ENCODE results near the gene THSD4.

DNA sequence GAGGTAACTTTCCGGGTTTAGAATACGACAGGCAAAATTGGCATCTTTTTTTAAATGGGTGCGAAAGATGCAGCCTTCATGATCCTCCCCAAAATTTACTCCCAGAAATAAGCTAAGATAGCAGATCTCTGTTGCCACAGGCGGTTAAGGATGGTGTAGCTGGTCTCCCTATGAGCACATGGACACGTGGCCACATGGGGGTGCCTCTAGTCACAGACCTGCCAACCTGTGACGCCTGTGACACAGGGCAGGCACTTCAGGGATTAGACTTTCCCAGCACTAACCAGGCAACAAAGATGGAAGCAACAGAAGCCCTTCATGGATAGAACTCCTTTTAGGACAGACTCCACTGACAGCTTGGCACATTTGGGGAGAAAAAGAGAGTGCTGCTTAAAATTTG is 320.3 kb downstream of the THSD4 start:
- no peak for TF ChIP-seq EZH2phosphoT487 (IDR thresholded peaks at IDR 0.05; ENCODE audit: borderline replicate concordance, low read length)
- TF ChIP-seq, protein P1, sequence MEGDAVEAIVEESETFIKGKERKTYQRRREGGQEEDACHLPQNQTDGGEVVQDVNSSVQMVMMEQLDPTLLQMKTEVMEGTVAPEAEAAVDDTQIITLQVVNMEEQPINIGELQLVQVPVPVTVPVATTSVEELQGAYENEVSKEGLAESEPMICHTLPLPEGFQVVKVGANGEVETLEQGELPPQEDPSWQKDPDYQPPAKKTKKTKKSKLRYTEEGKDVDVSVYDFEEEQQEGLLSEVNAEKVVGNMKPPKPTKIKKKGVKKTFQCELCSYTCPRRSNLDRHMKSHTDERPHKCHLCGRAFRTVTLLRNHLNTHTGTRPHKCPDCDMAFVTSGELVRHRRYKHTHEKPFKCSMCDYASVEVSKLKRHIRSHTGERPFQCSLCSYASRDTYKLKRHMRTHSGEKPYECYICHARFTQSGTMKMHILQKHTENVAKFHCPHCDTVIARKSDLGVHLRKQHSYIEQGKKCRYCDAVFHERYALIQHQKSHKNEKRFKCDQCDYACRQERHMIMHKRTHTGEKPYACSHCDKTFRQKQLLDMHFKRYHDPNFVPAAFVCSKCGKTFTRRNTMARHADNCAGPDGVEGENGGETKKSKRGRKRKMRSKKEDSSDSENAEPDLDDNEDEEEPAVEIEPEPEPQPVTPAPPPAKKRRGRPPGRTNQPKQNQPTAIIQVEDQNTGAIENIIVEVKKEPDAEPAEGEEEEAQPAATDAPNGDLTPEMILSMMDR (IDR thresholded peaks at IDR 0.05; ENCODE audit: low read depth, low read length, poor library complexity, severe bottlenecking): no peak
